H9 (cell line): ENCODE results near the gene CASTOR1. TPM values are rescaled to one million over a fixed set of nuclear protein-coding genes. Genes with fewer than 3 reads are reported as not detected.

Experiments used
- DNase-seq: peaks from one replicate; pipeline ENCODE4 v3.0.0-alpha.2; 2017
- H2AFZ ChIP-seq: one replicate; pipeline ENCODE4 v1.6.1; 2013; ENCODE audit warnings: mild to moderate bottlenecking, low read length, control low read depth, moderate library complexity
- H2AK5ac ChIP-seq: 2 replicates; pipeline ENCODE4 v1.6.1; 2013; ENCODE audit warnings: low read length, control low read depth, mixed read lengths; ENCODE audit not compliant: insufficient read length
- H2BK120ac ChIP-seq: one replicate; pipeline ENCODE4 v1.6.1; 2013; ENCODE audit warnings: low read depth, mild to moderate bottlenecking, low read length, control low read depth, inconsistent platforms; ENCODE audit not compliant: poor library complexity, severe bottlenecking
- H2BK12ac ChIP-seq: 2 replicates; pipeline ENCODE4 v1.6.1; 2013; ENCODE audit warnings: low read length, control low read depth, mixed read lengths, low read depth; ENCODE audit not compliant: insufficient read length
- H2BK15ac ChIP-seq: 2 replicates; pipeline ENCODE4 v1.6.1; 2013; ENCODE audit warnings: low read depth, low read length, control low read depth
- H2BK20ac ChIP-seq: one replicate; pipeline ENCODE4 v1.6.1; 2013; ENCODE audit warnings: low read depth, mild to moderate bottlenecking, low read length, control low read depth, inconsistent platforms; ENCODE audit not compliant: poor library complexity, severe bottlenecking
- H2BK5ac ChIP-seq: 2 replicates; pipeline ENCODE4 v1.6.1; 2013; ENCODE audit warnings: low read length, control low read depth, mixed read lengths; ENCODE audit not compliant: insufficient read length
- H3K14ac ChIP-seq: 2 replicates; pipeline ENCODE4 v1.6.1; 2013; ENCODE audit warnings: low read length, control low read depth; ENCODE audit not compliant: insufficient read depth
- H3K18ac ChIP-seq: 2 replicates; pipeline ENCODE4 v1.6.1; 2013; ENCODE audit warnings: low read depth, mild to moderate bottlenecking, mixed read lengths, low read length, control low read depth; ENCODE audit not compliant: insufficient read length
- H3K23ac ChIP-seq: 2 replicates; pipeline ENCODE4 v1.6.1; 2013; ENCODE audit warnings: low read length, control low read depth, mixed read lengths, low read depth; ENCODE audit not compliant: insufficient read length
- H3K23me2 ChIP-seq: 2 replicates; pipeline ENCODE4 v1.6.1; 2013; ENCODE audit warnings: low read depth, mild to moderate bottlenecking, mixed read lengths, low read length, control low read depth; ENCODE audit not compliant: insufficient read length, poor library complexity, severe bottlenecking
- H3K27ac ChIP-seq: 2 replicates; pipeline ENCODE4 v1.5.1; 2013; ENCODE audit warnings: low read length, control low read depth, mixed read lengths, low read depth; ENCODE audit not compliant: insufficient read length
- H3K27me3 ChIP-seq: 2 replicates; pipeline ENCODE4 v1.6.1; 2013; ENCODE audit warnings: low read length, control low read depth, inconsistent platforms; ENCODE audit not compliant: insufficient read depth
- H3K4ac ChIP-seq: 2 replicates; pipeline ENCODE4 v1.6.1; 2013; ENCODE audit warnings: low read depth, mild to moderate bottlenecking, control low read depth, inconsistent platforms, low read length, moderate library complexity
- H3K4me1 ChIP-seq: 2 replicates; pipeline ENCODE4 v1.6.1; 2013; ENCODE audit warnings: low read length, control low read depth, inconsistent platforms; ENCODE audit not compliant: insufficient read depth
- H3K4me2 ChIP-seq: 2 replicates; pipeline ENCODE4 v1.6.1; 2013; ENCODE audit warnings: low read length, control low read depth, mixed read lengths; ENCODE audit not compliant: insufficient read length, insufficient read depth
- H3K56ac ChIP-seq: 2 replicates; pipeline ENCODE4 v1.6.1; 2013; ENCODE audit warnings: low read depth, mild to moderate bottlenecking, mixed read lengths, low read length, control low read depth; ENCODE audit not compliant: insufficient read length
- H3K79me1 ChIP-seq: 2 replicates; pipeline ENCODE4 v1.6.1; 2013; ENCODE audit warnings: low read depth, mild to moderate bottlenecking, moderate library complexity, low read length, control low read depth, inconsistent platforms; ENCODE audit not compliant: insufficient read depth, poor library complexity, severe bottlenecking
- H3K79me2 ChIP-seq: 2 replicates; pipeline ENCODE4 v1.6.1; 2013; ENCODE audit warnings: low read length, control low read depth, inconsistent platforms; ENCODE audit not compliant: insufficient read depth
- H3K9ac ChIP-seq: 2 replicates; pipeline ENCODE4 v1.6.1; 2013; ENCODE audit warnings: low read length, control low read depth, mixed read lengths; ENCODE audit not compliant: insufficient read length; ENCODE audit errors: extremely low read depth
- H3K9me3 ChIP-seq: one replicate; pipeline ENCODE4 v1.6.1; 2013; ENCODE audit warnings: low read depth, low read length, inconsistent platforms; ENCODE audit not compliant: control insufficient read depth
- H3T11ph ChIP-seq: one replicate; pipeline ENCODE4 v1.6.1; 2013; ENCODE audit warnings: mild to moderate bottlenecking, low read length, control low read depth, inconsistent platforms
- H4K20me1 ChIP-seq: one replicate; pipeline ENCODE4 v1.6.1; 2013; ENCODE audit not compliant: control insufficient read depth, insufficient read length, insufficient read depth
- H4K5ac ChIP-seq: 2 replicates; pipeline ENCODE4 v1.6.1; 2013; ENCODE audit warnings: low read depth, mild to moderate bottlenecking, mixed read lengths, low read length, control low read depth; ENCODE audit not compliant: insufficient read length
- H4K8ac ChIP-seq: replicated peaks from 2 replicates; pipeline ENCODE4 v1.6.1; 2013; ENCODE audit warnings: low read length, control low read depth, mixed read lengths, low read depth; ENCODE audit not compliant: insufficient read length
- H4K91ac ChIP-seq: 2 replicates; pipeline ENCODE4 v1.6.1; 2013; ENCODE audit warnings: low read depth, mild to moderate bottlenecking, moderate library complexity, mixed read lengths, low read length, control low read depth; ENCODE audit not compliant: insufficient read length
- H3K27ac Mint-ChIP-seq, 3 experiments: 2 replicates in 2 of 3; 3 replicates in 1 of 3; pipeline ENCODE4 v1.8.0; 2020 to 2021; ENCODE audit warnings: mixed read lengths in 3 of 3, mild to moderate bottlenecking in 1 of 3, moderate library complexity in 1 of 3
- H3K27me3 Mint-ChIP-seq: 2 replicates; pipeline ENCODE4 v1.8.0; 2021; ENCODE audit warnings: low read depth, mild to moderate bottlenecking, moderate library complexity, mixed read lengths
- H3K36me3 Mint-ChIP-seq, 3 experiments: 2 replicates in 2 of 3; 3 replicates in 1 of 3; pipeline ENCODE4 v1.8.0; 2020 to 2021; ENCODE audit warnings: low read depth in 3 of 3, mixed read lengths in 3 of 3; ENCODE audit not compliant: insufficient read depth in 1 of 3
- H3K4me1 Mint-ChIP-seq, 2 experiments: 2 replicates each; pipeline ENCODE4 v1.8.0; 2020; ENCODE audit warnings: mixed read lengths in 2 of 2
- H3K4me3 Mint-ChIP-seq, 2 experiments: 2 replicates in 1 of 2; 3 replicates in 1 of 2; pipeline ENCODE4 v1.8.0; 2020 to 2021; ENCODE audit warnings: mild to moderate bottlenecking in 2 of 2, mixed read lengths in 2 of 2, moderate library complexity in 1 of 2
- H3K9me3 Mint-ChIP-seq, 2 experiments: 2 replicates in 1 of 2; 3 replicates in 1 of 2; pipeline ENCODE4 v1.8.0; 2020; ENCODE audit warnings: mild to moderate bottlenecking in 2 of 2, mixed read lengths in 2 of 2, moderate library complexity in 1 of 2
- CTCF ChIP-seq: fragments of 200-600 bp; sonication (generic); conservative IDR thresholded peaks from 3 replicates; pipeline ENCODE4 v1.8.0; 2021; ENCODE audit warnings: antibody characterized with exemption, mild to moderate bottlenecking
- WGBS: extraction: QIAGEN DNeasy Blood & Tissue Kit; methylation state at CpG from one replicate; pipeline ENCODE4 v1.1.7; 2013; ENCODE audit warnings: missing lambda C conversion rate, low lambda C conversion rate, mixed read lengths; ENCODE audit not compliant: insufficient read length; ENCODE audit errors: extremely low coverage; 5-methylcytosine and 5-hydroxymethylcytosine counted together
- total RNA-seq: library from RNA; stranded (reverse); gene quantifications from 2 replicates; pipeline ENCODE4 v1.2.1, GENCODE V29; 2021

The CASTOR1 gene
- total RNA-seq, 1 experiment from 2014 or later: 8.8 TPM

GRCh38 chr22:30284666-30285065 lies 4.6 kb downstream of the CASTOR1 start:
- no peaks in the 10 kb centered on the region for H3K79me1 ChIP-seq
- Mint-ChIP-seq H3K4me1 (peaks cover 3 to 6% of the 10 kb centered on the region in 2 experiments), H3K4me3 (no peak overlapping the region; a peak in 1 of 5 replicates), H3K27ac (peak overlapping the region in 2 of 3 experiments; percentile 55 to 59; a peak in 1 of 7 replicates), H3K27me3 (no peaks in the 10 kb centered on the region), H3K9me3 (no peaks in the 10 kb centered on the region), H3K36me3 (peaks cover 0 to 2% (median 0%) of the 10 kb centered on the region in 3 experiments; a peak in 1 of 7 replicates)
- no peak overlapping the region for H2BK120ac ChIP-seq
- H4K8ac ChIP-seq: no peak overlapping the region
- H3K18ac ChIP-seq: no peak overlapping the region
- no peak for DNase-seq
- no peaks in the 10 kb centered on the region for H3K9me3 ChIP-seq
- H3T11ph ChIP-seq: no peak overlapping the region
- no peak overlapping the region for H3K4ac ChIP-seq
- TF ChIP-seq CTCF: no peak
- H2BK20ac ChIP-seq: no peak overlapping the region
- WGBS: no CpG with 5 or more reads among the region's 4 CpGs
- no peak overlapping the region for H3K14ac ChIP-seq
- no peak overlapping the region for H3K23ac ChIP-seq
- no peak overlapping the region for H3K9ac ChIP-seq
- H4K5ac ChIP-seq: no peak overlapping the region
- H3K27ac ChIP-seq: no peak overlapping the region
- H3K4me1 ChIP-seq: no peaks in the 10 kb centered on the region; the same call in 1 of the 2 replicates
- no peak overlapping the region for H4K91ac ChIP-seq
- no peak overlapping the region for H2AK5ac ChIP-seq
- no peak overlapping the region for H3K4me2 ChIP-seq
- H2AFZ ChIP-seq: no peak overlapping the region
- no peak overlapping the region for H3K56ac ChIP-seq
- no peak overlapping the region for H2BK5ac ChIP-seq
- H3K23me2 ChIP-seq: peaks cover 4% of the 10 kb centered on the region
- no peaks in the 10 kb centered on the region for H3K27me3 ChIP-seq
- no peaks in the 10 kb centered on the region for H3K79me2 ChIP-seq
- no peak overlapping the region for H2BK15ac ChIP-seq
- H4K20me1 ChIP-seq: no peaks in the 10 kb centered on the region
- no peak overlapping the region for H2BK12ac ChIP-seq
